Muscle layer of colon (tissue), 2 donors: ENCODE measurements around the gene COPE.
"Not testable (repeated sequence)": the region's sequence is repeated elsewhere in the genome, so short reads cannot be mapped to it uniquely, and the experiment has no call there.

Source experiments
- H3K27ac ChIP-seq: one replicate; pipeline ENCODE4 v1.7.0; 2013; ENCODE audit warnings: low read depth, mild to moderate bottlenecking, low read length, moderate library complexity
- H3K27me3 ChIP-seq, 2 donors: one replicate each; pipeline ENCODE4 v1.7.0; 2013; ENCODE audit warnings: low read length in 2 of 2, mild to moderate bottlenecking in 2 of 2; ENCODE audit not compliant: insufficient read depth in 2 of 2, control insufficient read depth in 1 of 2
- H3K36me3 ChIP-seq: one replicate; pipeline ENCODE4 v1.7.0; 2013; ENCODE audit warnings: mild to moderate bottlenecking, low read length; ENCODE audit not compliant: insufficient read depth
- H3K4me1 ChIP-seq: one replicate; pipeline ENCODE4 v1.7.0; 2013; ENCODE audit warnings: mild to moderate bottlenecking, low read length; ENCODE audit not compliant: insufficient read depth
- H3K4me3 ChIP-seq, 2 donors: one replicate each; pipeline ENCODE4 v1.7.0; 2013; ENCODE audit warnings: low read length in 2 of 2, low read depth in 1 of 2, mild to moderate bottlenecking in 1 of 2, moderate library complexity in 1 of 2
- H3K9ac ChIP-seq: one replicate; pipeline ENCODE4 v1.7.0; 2013; ENCODE audit warnings: low read length
- H3K9me3 ChIP-seq: one replicate; pipeline ENCODE4 v1.7.0; 2013; ENCODE audit warnings: mild to moderate bottlenecking, low read length
- donor health status: abdominal sarcoma.
- donor health status: Adenocarcinoma of cecum.

Gene COPE

GRCh38 chr19:18905058-18905456, 14.1 kb downstream of the COPE start:
- Histone ChIP-seq H3K27ac (no peak overlapping the region), H3K36me3 (peaks cover 31% of the 10 kb centered on the region)

DNA sequence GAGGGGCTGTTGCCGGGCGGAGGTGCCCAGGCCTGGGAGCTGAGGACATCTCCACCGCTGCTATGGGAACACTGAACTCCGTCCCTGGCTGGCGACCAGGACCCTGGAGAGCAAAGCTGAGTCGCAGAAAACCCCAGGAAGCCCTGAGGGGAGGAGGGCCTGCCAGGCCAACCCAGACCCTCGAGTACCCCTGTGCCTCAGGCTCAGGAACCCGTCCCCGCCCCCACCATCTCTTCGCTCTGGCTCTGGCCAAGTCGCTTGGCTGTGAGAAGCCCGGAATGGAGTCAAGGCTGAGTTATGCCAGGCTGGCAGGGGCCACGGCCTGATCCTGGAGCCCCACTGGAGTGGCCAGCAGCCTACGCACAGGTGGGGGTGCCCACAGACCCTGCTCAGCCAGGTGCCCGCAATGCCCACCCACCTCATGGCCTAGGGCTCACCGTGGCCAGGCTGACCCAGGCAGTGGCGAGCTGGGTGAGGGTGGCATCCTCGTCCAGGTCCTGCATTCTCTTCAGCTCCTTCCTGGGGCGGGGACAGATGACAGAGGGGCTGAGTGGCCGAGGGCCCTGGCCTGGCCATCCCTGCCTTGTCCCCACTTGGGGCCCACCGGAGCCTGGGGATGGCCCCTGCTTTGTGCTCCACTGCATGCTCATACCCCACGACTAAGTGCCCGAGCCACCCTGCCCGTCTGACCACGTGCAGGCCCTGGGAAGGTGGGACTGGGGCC, 14.7 kb downstream of the COPE start:
- Histone ChIP-seq H3K4me3 (no peak overlapping the region), H3K4me1 (no peaks in the 10 kb centered on the region), H3K27me3 (no peaks in the 10 kb centered on the region), H3K27ac (no peak overlapping the region), H3K9me3 (no peaks in the 10 kb centered on the region), H3K36me3 (peaks cover 31% of the 10 kb centered on the region), H3K9ac (no peak overlapping the region)

More at GRCh38 chr19:18905058-18905456, 14.1 kb downstream of the COPE start:
- Histone ChIP-seq H3K4me3 (no peak overlapping the region), H3K9ac (no peak overlapping the region), H3K4me1 (no peaks in the 10 kb centered on the region), H3K9me3 (no peaks in the 10 kb centered on the region), H3K27me3 (no peaks in the 10 kb centered on the region)

GRCh38 chr19:18903156-18904037, 15.8 kb downstream of the COPE start:
- H3K9ac ChIP-seq: no peak overlapping the region
- no peaks in the 10 kb centered on the region for H3K27me3 ChIP-seq
- peaks cover 31% of the 10 kb centered on the region for H3K36me3 ChIP-seq
- H3K4me1 ChIP-seq: no peaks in the 10 kb centered on the region
- H3K27ac ChIP-seq: no peak overlapping the region
- no peak overlapping the region for H3K4me3 ChIP-seq
- H3K9me3 ChIP-seq: no peaks in the 10 kb centered on the region

DNA sequence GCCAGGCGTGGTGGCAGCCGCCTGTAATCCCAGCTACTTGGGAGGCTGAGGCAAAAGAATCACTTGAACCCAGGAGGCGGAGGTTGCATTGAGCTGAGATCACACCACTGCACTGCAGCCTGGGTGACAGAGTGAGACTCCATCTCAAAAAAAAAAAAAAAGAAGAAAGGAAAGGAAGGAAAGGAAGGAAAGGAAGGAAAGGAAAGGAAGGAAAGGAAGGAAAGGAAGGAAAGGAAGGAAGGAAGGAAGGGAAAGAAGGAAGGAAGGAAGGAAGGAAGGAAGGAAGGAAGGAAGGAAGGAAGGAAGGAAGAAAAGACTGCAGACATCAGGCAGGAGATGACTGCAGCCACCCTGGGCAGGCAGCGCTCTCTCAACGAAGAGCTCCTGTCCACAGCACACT, 16.7 kb downstream of the COPE start:
- not testable (repeated sequence) for H3K9me3 ChIP-seq, H3K4me3 ChIP-seq, H3K4me1 ChIP-seq, H3K9ac ChIP-seq, H3K27me3 ChIP-seq, H3K27ac ChIP-seq
- H3K36me3 ChIP-seq: peaks cover 27% of the 10 kb centered on the region

DNA sequence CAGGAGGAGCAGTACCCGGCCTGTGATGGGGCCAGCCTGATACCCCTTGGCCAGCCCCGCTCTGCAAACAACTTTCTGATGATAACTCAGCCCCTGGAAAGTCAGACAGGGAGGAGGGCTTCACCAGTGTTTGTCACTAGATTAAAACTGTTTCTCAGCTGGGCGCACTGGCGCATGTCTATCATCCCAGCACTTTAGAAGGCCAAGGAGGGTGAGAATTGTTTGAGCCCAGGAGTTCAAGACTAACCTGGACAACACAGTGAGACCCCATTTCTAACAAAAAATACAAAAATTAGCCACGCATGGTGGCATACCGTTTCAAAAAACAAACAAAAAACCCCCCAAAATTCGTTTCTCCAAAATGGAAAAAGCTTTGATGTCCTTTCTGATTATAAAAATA, 17.7 kb downstream of the COPE start:
- Histone ChIP-seq H3K9ac (no peak overlapping the region), H3K27me3 (peaks cover 0 to 10% of the 10 kb centered on the region in 2 donors), H3K4me3 (no peak overlapping the region), H3K27ac (no peak overlapping the region), H3K9me3 (no peaks in the 10 kb centered on the region), H3K36me3 (peaks cover 21% of the 10 kb centered on the region), H3K4me1 (no peaks in the 10 kb centered on the region)

DNA sequence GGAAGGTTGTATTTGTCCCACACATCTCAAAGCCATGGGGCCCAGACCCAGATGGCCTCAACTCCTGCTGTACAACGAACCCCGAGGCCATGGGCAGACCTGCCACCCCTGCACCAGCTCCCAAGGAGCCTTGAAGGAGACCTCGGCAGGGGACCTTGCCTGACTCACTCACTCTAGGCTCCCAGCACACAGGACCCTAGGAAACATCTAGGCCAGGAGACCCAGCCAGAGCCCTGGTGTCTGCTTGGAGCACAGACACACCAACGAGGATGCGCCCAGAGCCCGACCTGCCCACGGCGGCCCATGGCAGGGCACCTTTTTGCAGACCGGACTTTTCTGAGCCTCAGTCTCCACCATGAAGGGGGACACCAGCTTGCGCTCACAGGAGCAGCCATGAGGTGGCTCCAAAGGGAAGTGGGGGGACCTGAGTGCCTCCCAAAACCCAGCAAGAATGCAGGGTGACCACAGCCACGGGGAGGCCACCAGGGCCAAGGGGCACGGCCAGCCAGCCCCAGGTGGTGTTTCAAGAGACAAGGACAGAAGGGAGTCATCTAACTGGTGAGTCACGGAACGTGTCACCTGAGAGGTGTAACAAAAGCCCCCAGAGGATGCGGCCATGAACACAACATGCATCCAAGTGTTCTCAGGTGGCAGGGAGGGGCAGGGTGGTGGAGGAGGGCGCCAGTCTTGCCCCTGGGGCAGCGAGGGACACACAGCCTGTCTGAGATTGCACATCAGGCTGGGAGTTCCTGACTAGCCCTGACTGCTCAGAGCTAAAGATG, 18.3 kb downstream of the COPE start:
- Histone ChIP-seq H3K27ac (no peak overlapping the region), H3K9ac (no peak overlapping the region), H3K36me3 (peaks cover 21% of the 10 kb centered on the region), H3K4me1 (no peaks in the 10 kb centered on the region), H3K4me3 (no peak overlapping the region), H3K27me3 (peaks cover 0 to 13% of the 10 kb centered on the region in 2 donors), H3K9me3 (no peaks in the 10 kb centered on the region)

DNA sequence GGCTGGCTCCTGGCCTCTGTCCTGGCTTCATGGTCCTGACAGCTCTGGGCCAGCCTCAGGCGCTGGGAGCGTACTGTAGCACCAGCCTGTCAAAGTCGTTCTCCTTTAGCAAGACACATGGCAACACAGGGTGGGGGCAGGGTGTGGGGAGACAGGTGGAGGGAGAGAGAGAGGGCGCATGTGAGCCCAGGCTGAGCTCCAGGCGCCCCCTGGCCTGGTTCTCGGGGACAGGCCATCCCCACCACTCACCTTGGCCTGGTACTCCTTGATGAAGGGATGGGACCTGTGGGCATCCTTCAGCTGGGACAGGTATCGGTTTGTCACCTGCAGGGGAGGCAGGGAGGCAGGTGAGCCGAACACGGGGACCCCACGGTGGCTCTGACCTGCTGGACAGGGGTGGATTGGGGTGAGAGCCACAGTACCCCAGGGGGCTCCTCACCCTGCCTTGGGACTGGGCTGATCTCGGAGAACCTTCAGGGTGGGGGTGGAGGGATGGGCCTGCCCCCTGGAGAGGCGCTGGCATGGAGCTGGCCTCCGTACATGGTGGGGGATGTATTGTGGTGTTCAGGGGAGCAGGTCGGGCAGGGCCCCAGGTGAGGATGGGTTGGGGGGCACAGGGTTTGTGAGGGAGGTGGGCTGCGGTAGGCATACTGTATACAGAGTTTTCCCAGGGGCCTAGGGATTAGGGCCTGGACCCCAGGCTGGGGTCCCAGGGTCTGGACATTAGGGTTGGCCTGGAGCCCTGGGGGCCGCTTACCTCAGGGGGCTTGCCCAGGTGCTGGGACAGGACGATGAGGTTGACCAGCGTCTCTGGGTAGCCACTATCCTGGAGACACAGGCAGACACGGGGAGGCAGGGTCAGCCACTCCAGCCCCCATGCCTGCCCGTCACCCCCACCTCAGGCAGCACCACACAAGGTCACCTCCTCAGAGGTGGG, 19.3 kb downstream of the COPE start:
- peaks cover 17% of the 10 kb centered on the region for H3K36me3 ChIP-seq
- H3K27ac ChIP-seq: no peak overlapping the region
- H3K9ac ChIP-seq: no peak overlapping the region
- H3K27me3 ChIP-seq: peaks cover 2 to 21% of the 10 kb centered on the region in 2 donors
- no peak overlapping the region for H3K4me3 ChIP-seq
- no peaks in the 10 kb centered on the region for H3K9me3 ChIP-seq
- no peaks in the 10 kb centered on the region for H3K4me1 ChIP-seq

GRCh38 chr19:18898607-18899408, 20.4 kb downstream of the COPE start:
- peaks cover 8 to 32% of the 10 kb centered on the region in 2 donors for H3K27me3 ChIP-seq
- H3K9ac ChIP-seq: no peak overlapping the region

DNA sequence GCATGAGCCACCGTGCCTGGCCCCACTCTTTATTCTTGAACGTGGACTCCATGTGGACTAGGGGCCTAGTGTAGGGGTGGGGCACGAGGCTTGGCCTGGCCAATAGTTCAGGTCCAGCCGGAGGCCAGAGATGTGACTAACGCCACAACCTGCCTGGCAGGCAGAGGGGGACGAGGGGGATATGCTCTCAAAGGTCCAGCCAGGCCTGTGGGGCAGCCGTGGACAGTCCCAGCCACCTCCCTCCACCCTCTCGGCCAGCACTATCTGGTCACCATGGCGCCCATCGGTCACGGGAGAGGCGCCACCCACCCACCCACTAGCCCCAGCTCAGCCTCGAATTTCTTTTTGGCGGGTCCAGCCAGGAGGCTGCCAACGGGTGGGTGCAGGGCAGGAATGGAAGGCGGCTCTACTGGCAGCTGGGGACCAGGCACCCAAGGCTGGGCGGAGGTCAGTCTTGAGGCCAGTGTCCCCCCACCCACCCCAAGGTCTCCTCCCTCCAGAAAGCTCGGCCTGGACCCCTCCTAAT, 21.0 kb downstream of the COPE start:
- Histone ChIP-seq H3K4me1 (no peaks in the 10 kb centered on the region), H3K27ac (no peak overlapping the region), H3K9ac (no peak overlapping the region)

More at GRCh38 chr19:18898607-18899408, 20.4 kb downstream of the COPE start:
- H3K36me3 ChIP-seq: peaks cover 13% of the 10 kb centered on the region
- H3K4me1 ChIP-seq: no peaks in the 10 kb centered on the region
- no peak overlapping the region for H3K4me3 ChIP-seq
- H3K27ac ChIP-seq: no peak overlapping the region
- H3K9me3 ChIP-seq: no peaks in the 10 kb centered on the region

More for the DNA sequence above, 21.0 kb downstream of the COPE start:
- Histone ChIP-seq H3K36me3 (peaks cover 13% of the 10 kb centered on the region), H3K4me3 (no peak overlapping the region), H3K27me3 (peaks cover 8 to 39% of the 10 kb centered on the region in 2 donors), H3K9me3 (no peaks in the 10 kb centered on the region)
